Measurements from ENCODE around the gene RAP1GAP.

Gene RAP1GAP

GRCh38 chr1:21590126-21590880 lies 78.9 kb downstream of the RAP1GAP start:
- ATAC-seq (ENCODE audit: low read depth) (no peak), DNase-seq (ENCODE audit: low spot score in 2 of 2) (no peak)
- no peak overlapping the region for H3K27ac Mint-ChIP-seq
- H3K27me3 Mint-ChIP-seq: peaks cover 14% of the 10 kb centered on the region
- peaks cover 4% of the 10 kb centered on the region for H3K4me1 Mint-ChIP-seq
- no peaks in the 10 kb centered on the region for H3K9me3 Mint-ChIP-seq
- H3K4me3 Mint-ChIP-seq: no peak overlapping the region
- H3K36me3 Mint-ChIP-seq: no peaks in the 10 kb centered on the region

- Mint-ChIP-seq H3K36me3 (no peaks in the 10 kb centered on the region), H3K4me3 (no peak overlapping the region), H3K27me3 (peaks cover 13% of the 10 kb centered on the region), H3K4me1 (peaks cover 6% of the 10 kb centered on the region), H3K27ac (no peak overlapping the region), H3K9me3 (no peaks in the 10 kb centered on the region)
- ATAC-seq (ENCODE audit: low read depth) (no peak), DNase-seq (ENCODE audit: low spot score in 2 of 2) (no peak)
Observed at GRCh38 chr1:21589618-21590017, 79.5 kb downstream of the RAP1GAP start.

- H3K9me3 Mint-ChIP-seq: no peaks in the 10 kb centered on the region
- peaks cover 6% of the 10 kb centered on the region for H3K4me1 Mint-ChIP-seq
- H3K4me3 Mint-ChIP-seq: no peak overlapping the region
- H3K27me3 Mint-ChIP-seq: peaks cover 9% of the 10 kb centered on the region
- ATAC-seq (ENCODE audit: low read depth) (no peak), DNase-seq (ENCODE audit: low spot score in 2 of 2) (no peak)
- no peaks in the 10 kb centered on the region for H3K36me3 Mint-ChIP-seq
- H3K27ac Mint-ChIP-seq: no peak overlapping the region
Observed at GRCh38 chr1:21587602-21587953, 81.6 kb downstream of the RAP1GAP start.

GRCh38 chr1:21586846-21587601 lies 82.1 kb downstream of the RAP1GAP start:
- ATAC-seq (ENCODE audit: low read depth) (no peak), DNase-seq (ENCODE audit: low spot score in 2 of 2) (no peak)
- H3K9me3 Mint-ChIP-seq: no peaks in the 10 kb centered on the region
- no peaks in the 10 kb centered on the region for H3K36me3 Mint-ChIP-seq
- H3K27me3 Mint-ChIP-seq: peaks cover 8% of the 10 kb centered on the region
- peaks cover 6% of the 10 kb centered on the region for H3K4me1 Mint-ChIP-seq
- no peak overlapping the region for H3K4me3 Mint-ChIP-seq
- H3K27ac Mint-ChIP-seq: no peak overlapping the region

- H3K4me3 Mint-ChIP-seq: no peak overlapping the region
- H3K36me3 Mint-ChIP-seq: no peaks in the 10 kb centered on the region
- ATAC-seq (ENCODE audit: low read depth) (no peak), DNase-seq (ENCODE audit: low spot score in 2 of 2) (no peak)
- H3K27ac Mint-ChIP-seq: no peak overlapping the region
- peaks cover 10% of the 10 kb centered on the region for H3K27me3 Mint-ChIP-seq
- H3K9me3 Mint-ChIP-seq: no peaks in the 10 kb centered on the region
- peaks cover 6% of the 10 kb centered on the region for H3K4me1 Mint-ChIP-seq
Observed at GRCh38 chr1:21586222-21586621, 82.9 kb downstream of the RAP1GAP start.

GRCh38 chr1:21585037-21585436 lies 84.1 kb downstream of the RAP1GAP start:
- DNase-seq (ENCODE audit: low spot score in 2 of 2) (no peak), ATAC-seq (ENCODE audit: low read depth) (no peak)
- Mint-ChIP-seq H3K27me3 (peaks cover 10% of the 10 kb centered on the region), H3K9me3 (no peaks in the 10 kb centered on the region), H3K27ac (no peak overlapping the region), H3K4me3 (no peak overlapping the region), H3K36me3 (no peaks in the 10 kb centered on the region), H3K4me1 (peaks cover 2% of the 10 kb centered on the region)

- Mint-ChIP-seq H3K36me3 (no peaks in the 10 kb centered on the region), H3K27ac (no peak overlapping the region), H3K9me3 (no peaks in the 10 kb centered on the region), H3K4me3 (no peak overlapping the region), H3K4me1 (peaks cover 2% of the 10 kb centered on the region), H3K27me3 (peaks cover 10% of the 10 kb centered on the region)
- ATAC-seq (ENCODE audit: low read depth) (no peak), DNase-seq (ENCODE audit: low spot score in 2 of 2) (no peak)
Observed at GRCh38 chr1:21584096-21584495, 85.1 kb downstream of the RAP1GAP start.

- Mint-ChIP-seq H3K4me1 (no peaks in the 10 kb centered on the region), H3K27ac (no peak overlapping the region), H3K4me3 (no peak overlapping the region), H3K36me3 (no peaks in the 10 kb centered on the region), H3K9me3 (no peaks in the 10 kb centered on the region), H3K27me3 (peaks cover 9% of the 10 kb centered on the region)
- ATAC-seq (ENCODE audit: low read depth) (no peak), DNase-seq (ENCODE audit: low spot score in 2 of 2) (no peak)
Observed at GRCh38 chr1:21579791-21580190, 89.4 kb downstream of the RAP1GAP start.

- no peak for ATAC-seq (ENCODE audit: low read depth)
- no peak overlapping the region for H3K4me3 Mint-ChIP-seq
- no peak for DNase-seq (ENCODE audit: low spot score in 2 of 2)
- no peaks in the 10 kb centered on the region for H3K36me3 Mint-ChIP-seq
- H3K27ac Mint-ChIP-seq: no peak overlapping the region
- no peaks in the 10 kb centered on the region for H3K4me1 Mint-ChIP-seq
- H3K9me3 Mint-ChIP-seq: no peaks in the 10 kb centered on the region
- peaks cover 9% of the 10 kb centered on the region for H3K27me3 Mint-ChIP-seq
Observed at GRCh38 chr1:21577933-21578332, 91.2 kb downstream of the RAP1GAP start.

- H3K27ac Mint-ChIP-seq: no peak overlapping the region
- no peaks in the 10 kb centered on the region for H3K36me3 Mint-ChIP-seq
- H3K4me3 Mint-ChIP-seq: no peak overlapping the region
- no peaks in the 10 kb centered on the region for H3K9me3 Mint-ChIP-seq
- DNase-seq (ENCODE audit: low spot score in 2 of 2) (no peak), ATAC-seq (ENCODE audit: low read depth) (no peak)
- H3K4me1 Mint-ChIP-seq: no peaks in the 10 kb centered on the region
- peaks cover 9% of the 10 kb centered on the region for H3K27me3 Mint-ChIP-seq
Observed at GRCh38 chr1:21577324-21577723, 91.8 kb downstream of the RAP1GAP start.

GRCh38 chr1:21576798-21577187 lies 92.4 kb downstream of the RAP1GAP start:
- ATAC-seq (ENCODE audit: low read depth): no peak
- no peaks in the 10 kb centered on the region for H3K36me3 Mint-ChIP-seq
- no peaks in the 10 kb centered on the region for H3K9me3 Mint-ChIP-seq
- no peak overlapping the region for H3K4me3 Mint-ChIP-seq
- DNase-seq (ENCODE audit: low spot score in 2 of 2): no peak
- no peaks in the 10 kb centered on the region for H3K4me1 Mint-ChIP-seq
- H3K27ac Mint-ChIP-seq: no peak overlapping the region
- peaks cover 9% of the 10 kb centered on the region for H3K27me3 Mint-ChIP-seq

- H3K4me3 Mint-ChIP-seq: no peak overlapping the region
- H3K4me1 Mint-ChIP-seq: no peaks in the 10 kb centered on the region
- ATAC-seq (ENCODE audit: low read depth) (no peak), DNase-seq (ENCODE audit: low spot score in 2 of 2) (no peak)
- no peaks in the 10 kb centered on the region for H3K9me3 Mint-ChIP-seq
- no peak overlapping the region for H3K27ac Mint-ChIP-seq
- H3K36me3 Mint-ChIP-seq: no peaks in the 10 kb centered on the region
- H3K27me3 Mint-ChIP-seq: peaks cover 6% of the 10 kb centered on the region
Observed at GRCh38 chr1:21576031-21576797, 92.9 kb downstream of the RAP1GAP start.

- DNase-seq (ENCODE audit: low spot score in 2 of 2) (no peak), ATAC-seq (ENCODE audit: low read depth) (no peak)
- Mint-ChIP-seq H3K27ac (no peak overlapping the region), H3K27me3 (peaks cover 6% of the 10 kb centered on the region), H3K4me3 (no peak overlapping the region), H3K4me1 (no peaks in the 10 kb centered on the region), H3K36me3 (no peaks in the 10 kb centered on the region), H3K9me3 (no peaks in the 10 kb centered on the region)
Observed at GRCh38 chr1:21575351-21575942, 93.7 kb downstream of the RAP1GAP start.
